Stimulated activated CD4-positive, alpha-beta T cell treated with anti-CD3 and anti-CD28 coated beads, Interleukin-2, amount 100 ng/mL, for 4 hours (primary cell): ENCODE data around the gene PPP1R3C.

ENCODE experiments used
- DNase-seq: peaks from one replicate; pipeline ENCODE4 v3.0.0-alpha.2; 2020; ENCODE audit warnings: low read depth

PPP1R3C gene

GRCh38 chr10:91601212-91601611 lies 31.7 kb downstream of the PPP1R3C start:
- no peak for DNase-seq

- DNase-seq = no peak
These were observed 34.5 kb downstream of the PPP1R3C start for GRCh38 chr10:91598211-91598977.

- no peak for DNase-seq
These were observed 35.5 kb downstream of the PPP1R3C start for GRCh38 chr10:91597197-91597881.

GRCh38 chr10:91596825-91597196 lies 36.1 kb downstream of the PPP1R3C start:
- DNase-seq = no peak

- no peak for DNase-seq
These were observed 39.0 kb downstream of the PPP1R3C start for GRCh38 chr10:91593834-91594233.

- no peak for DNase-seq
These were observed 39.5 kb downstream of the PPP1R3C start for GRCh38 chr10:91593366-91593765.

GRCh38 chr10:91592266-91592975 lies 40.5 kb downstream of the PPP1R3C start:
- no peak for DNase-seq

GRCh38 chr10:91591797-91592174 lies 41.1 kb downstream of the PPP1R3C start:
- no peak for DNase-seq

- DNase-seq = no peak
These were observed 41.7 kb downstream of the PPP1R3C start for GRCh38 chr10:91590904-91591796.

- no peak for DNase-seq
These were observed 42.5 kb downstream of the PPP1R3C start for GRCh38 chr10:91590142-91590903.

GRCh38 chr10:91589658-91590035 lies 43.2 kb downstream of the PPP1R3C start:
- DNase-seq = no peak

GRCh38 chr10:91589015-91589657 lies 43.7 kb downstream of the PPP1R3C start:
- no peak for DNase-seq

- DNase-seq = no peak
These were observed 44.9 kb downstream of the PPP1R3C start for GRCh38 chr10:91587710-91588638.

- no peak for DNase-seq
These were observed 50.7 kb downstream of the PPP1R3C start for GRCh38 chr10:91582153-91582554.

GRCh38 chr10:91579329-91579985 lies 53.4 kb downstream of the PPP1R3C start:
- no peak for DNase-seq
